ENCODE results near the gene SDHAF1. TPM values are rescaled to one million over a fixed set of nuclear protein-coding genes. Genes with fewer than 3 reads are reported as not detected.

Gene SDHAF1
- total and polyA plus RNA-seq, 11 donors, result 9.7 to 41.8 (median 11.4) TPM

DNA sequence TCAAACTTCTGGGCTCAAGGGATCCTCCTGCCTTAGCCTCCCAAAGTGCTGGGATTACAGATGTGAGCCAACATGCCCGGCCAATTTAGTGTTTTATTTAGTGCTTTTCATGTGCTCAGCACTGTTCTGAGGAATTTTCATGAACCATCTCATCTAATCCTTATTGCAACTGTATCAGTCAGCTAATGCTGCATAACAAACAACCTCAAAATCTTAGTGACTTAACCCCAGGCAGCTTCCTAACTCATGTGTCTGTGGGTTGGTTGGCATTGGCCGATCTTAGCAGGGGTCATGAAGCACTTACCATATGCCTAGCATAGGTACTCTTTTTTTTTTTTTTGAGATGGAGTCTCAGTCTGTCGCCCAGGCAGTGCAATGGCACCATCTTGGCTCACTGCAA lies 6.2 kb upstream of the SDHAF1 start:
- Histone ChIP-seq H3K4me1 (peaks cover 0 to 8% (median under 1%) of the 10 kb centered on the region in 12 donors), H3K27ac (no peak overlapping the region), H3K4me3 (no peak overlapping the region), H3K36me3 (no peaks in the 10 kb centered on the region), H3K27me3 (peaks cover 7 to 45% (median 21%) of the 10 kb centered on the region in 9 donors), H3K9me3 (peaks cover 0 to 7% (median 0%) of the 10 kb centered on the region in 12 donors)
- ATAC-seq (no peak), DNase-seq (no peak)
- TF ChIP-seq, protein P1, sequence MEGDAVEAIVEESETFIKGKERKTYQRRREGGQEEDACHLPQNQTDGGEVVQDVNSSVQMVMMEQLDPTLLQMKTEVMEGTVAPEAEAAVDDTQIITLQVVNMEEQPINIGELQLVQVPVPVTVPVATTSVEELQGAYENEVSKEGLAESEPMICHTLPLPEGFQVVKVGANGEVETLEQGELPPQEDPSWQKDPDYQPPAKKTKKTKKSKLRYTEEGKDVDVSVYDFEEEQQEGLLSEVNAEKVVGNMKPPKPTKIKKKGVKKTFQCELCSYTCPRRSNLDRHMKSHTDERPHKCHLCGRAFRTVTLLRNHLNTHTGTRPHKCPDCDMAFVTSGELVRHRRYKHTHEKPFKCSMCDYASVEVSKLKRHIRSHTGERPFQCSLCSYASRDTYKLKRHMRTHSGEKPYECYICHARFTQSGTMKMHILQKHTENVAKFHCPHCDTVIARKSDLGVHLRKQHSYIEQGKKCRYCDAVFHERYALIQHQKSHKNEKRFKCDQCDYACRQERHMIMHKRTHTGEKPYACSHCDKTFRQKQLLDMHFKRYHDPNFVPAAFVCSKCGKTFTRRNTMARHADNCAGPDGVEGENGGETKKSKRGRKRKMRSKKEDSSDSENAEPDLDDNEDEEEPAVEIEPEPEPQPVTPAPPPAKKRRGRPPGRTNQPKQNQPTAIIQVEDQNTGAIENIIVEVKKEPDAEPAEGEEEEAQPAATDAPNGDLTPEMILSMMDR (IDR thresholded peaks at IDR 0.05), result no peak
- TF ChIP-seq POLR2A (IDR thresholded peaks at IDR 0.05), result no peak
- WGBS, 4 donors, result 87 to 95% (median 93%) methylated on average over 3 of the region's 3 CpGs
- intact Hi-C loops (cut with DNase I), result no loop called here

DNA sequence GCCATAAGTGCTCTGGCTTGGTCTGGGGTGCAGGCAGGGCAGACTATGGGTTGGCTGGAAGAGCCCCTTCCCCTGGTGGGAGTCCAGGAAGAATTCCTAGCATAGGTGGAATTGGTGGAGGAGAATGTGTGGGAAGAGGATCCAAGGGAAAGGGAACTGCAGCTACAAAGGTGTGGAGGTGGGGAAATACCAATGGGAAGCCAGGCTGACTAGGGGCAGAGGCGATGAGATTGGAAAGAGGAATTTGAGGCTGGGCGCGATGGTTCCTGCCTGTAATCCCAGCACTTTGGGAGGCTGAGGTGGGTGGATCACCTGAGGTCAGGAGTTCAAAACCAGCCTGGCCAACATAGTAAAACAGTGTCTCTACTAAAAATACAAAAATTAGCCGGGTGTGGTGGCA lies 4.8 kb upstream of the SDHAF1 start:
- Histone ChIP-seq H3K9me3 (peaks cover 0 to 7% (median 0%) of the 10 kb centered on the region in 12 donors), H3K36me3 (no peaks in the 10 kb centered on the region), H3K27me3 (peaks cover 7 to 35% (median 21%) of the 10 kb centered on the region in 9 donors), H3K4me1 (peaks cover 0 to 16% (median 6%) of the 10 kb centered on the region in 12 donors), H3K4me3 (no peak overlapping the region), H3K27ac (no peak overlapping the region)
- TF ChIP-seq, protein P1 (IDR thresholded peaks at IDR 0.05), result no peak
- TF ChIP-seq POLR2A (IDR thresholded peaks at IDR 0.05), result no peak
- intact Hi-C loops (cut with DNase I), result loop anchor here in 2 of 10 donors (5.0 to 10.0 kb wide), 2 partner anchors 122 to 125 kb away; partner anchors contain the start of genes OVOL3 (in 2 of the 2), POLR2I (in 2 of the 2) and TBCB (in 1 of the 2)
- 83 to 91% (median 88%) methylated on average over 4 of the region's 4 CpGs for WGBS, 4 donors
- no peak for DNase-seq
- ATAC-seq, result no peak

DNA sequence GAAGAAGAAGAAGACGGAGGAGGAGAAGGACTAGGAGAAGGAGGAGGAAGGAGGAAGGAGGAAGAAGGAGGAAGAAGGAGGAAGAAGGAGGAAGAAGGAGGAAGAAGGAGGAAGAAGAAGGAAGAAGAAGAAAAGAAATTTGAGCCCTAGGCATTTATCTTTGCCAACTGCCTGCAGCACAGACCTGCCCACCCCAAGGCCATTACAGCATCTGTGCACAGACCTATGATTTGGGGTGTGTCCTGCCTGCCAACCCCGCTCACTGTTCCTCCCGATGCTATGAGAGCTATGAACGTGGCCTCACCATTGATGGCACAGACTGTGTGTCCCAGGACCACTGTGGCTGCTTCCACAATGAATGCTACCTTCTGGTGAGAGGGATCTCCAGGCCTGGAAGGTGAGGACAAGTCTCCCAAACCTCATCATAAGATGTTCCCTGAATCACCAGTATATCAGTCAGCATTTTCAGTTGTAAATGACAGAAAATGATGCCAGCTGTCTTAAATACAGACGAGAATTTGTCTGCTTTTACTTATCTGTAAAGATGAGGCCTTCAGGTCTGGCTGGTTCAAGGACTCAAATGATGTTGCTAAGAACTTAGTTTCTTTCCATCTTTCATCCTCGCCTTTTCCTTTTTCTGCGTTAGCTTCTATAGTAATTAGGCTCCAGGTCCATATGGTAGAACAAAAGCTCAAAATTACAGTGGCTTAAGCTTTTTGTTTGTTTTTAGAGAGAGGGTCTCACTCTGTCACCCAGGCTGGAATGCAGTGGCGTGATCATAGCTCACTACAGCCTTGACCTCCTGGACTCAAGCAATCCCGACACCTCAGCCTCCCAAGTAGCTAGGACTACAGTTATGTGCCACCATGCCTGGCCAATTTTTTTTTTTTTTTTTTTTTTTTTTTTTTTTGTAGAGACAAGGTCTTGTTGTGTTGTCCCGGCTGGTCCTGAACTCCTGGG lies 3.9 kb upstream of the SDHAF1 start:
- Histone ChIP-seq H3K4me1 (peaks cover 0 to 25% (median 11%) of the 10 kb centered on the region in 12 donors), H3K4me3 (no peak overlapping the region), H3K27ac (no peak overlapping the region), H3K9me3 (peaks cover 0 to 7% (median 0%) of the 10 kb centered on the region in 12 donors), H3K27me3 (peaks cover 7 to 28% (median 19%) of the 10 kb centered on the region in 9 donors), H3K36me3 (no peaks in the 10 kb centered on the region)
- ATAC-seq (no peak), DNase-seq (no peak)
- 82 to 87% (median 83%) methylated on average over 10 of the region's 10 CpGs for WGBS, 4 donors
- intact Hi-C loops (cut with DNase I), result loop anchor here in 2 of 10 donors (5.0 to 10.0 kb wide), 2 partner anchors 121 to 124 kb away; partner anchors contain the start of genes OVOL3 (in 2 of the 2), POLR2I (in 2 of the 2) and TBCB (in 1 of the 2)
- TF ChIP-seq, protein P1 (IDR thresholded peaks at IDR 0.05), result no peak
- no peak for TF ChIP-seq POLR2A (IDR thresholded peaks at IDR 0.05)

All from heart left ventricle (tissue), 16 donors.